Neural cell (in vitro differentiated cells): Measurements from ENCODE around the gene NCOA3. TPM values are rescaled to one million over a fixed set of nuclear protein-coding genes. Genes with fewer than 3 reads are reported as not detected.

Source experiments
- H2AFZ ChIP-seq: fragments of 200-600, 300-800 bp; sonication (generic), shearing (Covaris generic); 2 replicates; pipeline ENCODE4 v1.6.0; 2014; ENCODE audit warnings: low read depth, mild to moderate bottlenecking, antibody characterized with exemption, low read length, moderate library complexity
- H3F3A ChIP-seq: fragments of 200-600 bp; shearing (Covaris generic); 2 replicates; pipeline ENCODE4 v1.6.1; 2016; ENCODE audit warnings: mild to moderate bottlenecking, moderate library complexity, mixed read lengths, antibody characterized with exemption, low read length; ENCODE audit not compliant: insufficient read depth, poor library complexity, severe bottlenecking
- H3K27ac ChIP-seq: fragments of 200-600, 300-800 bp; sonication (generic), shearing (Covaris generic); 2 replicates; pipeline ENCODE4 v1.5.1; 2014; ENCODE audit warnings: mild to moderate bottlenecking, low read length, moderate library complexity
- H3K27me3 ChIP-seq: fragments of 300-800, 200-600 bp; sonication (generic), shearing (Covaris generic); 2 replicates; pipeline ENCODE4 v1.6.0; 2014; ENCODE audit warnings: mild to moderate bottlenecking, low read depth, low read length, moderate library complexity; ENCODE audit not compliant: insufficient read depth
- H3K36me3 ChIP-seq: fragments of 300-800, 200-600 bp; sonication (generic), shearing (Covaris generic); 2 replicates; pipeline ENCODE4 v1.5.1; 2014; ENCODE audit warnings: mild to moderate bottlenecking, antibody characterized with exemption, low read length, moderate library complexity; ENCODE audit not compliant: insufficient read depth
- H3K4me2 ChIP-seq: fragments of 300-800, 200-600 bp; sonication (generic), shearing (Covaris generic); 2 replicates; pipeline ENCODE4 v1.6.0; 2014; ENCODE audit warnings: mild to moderate bottlenecking, low read length
- H3K4me3 ChIP-seq: fragments of 300-800, 200-600 bp; sonication (generic), shearing (Covaris generic); 2 replicates; pipeline ENCODE4 v1.5.1; 2014; ENCODE audit warnings: mild to moderate bottlenecking, low read length, moderate library complexity
- H3K79me2 ChIP-seq: fragments of 200-600 bp; shearing (Covaris generic); replicated peaks from 2 replicates; pipeline ENCODE4 v1.6.0; 2014; ENCODE audit warnings: mild to moderate bottlenecking, low read length, moderate library complexity; ENCODE audit not compliant: insufficient read depth
- H3K9ac ChIP-seq: fragments of 300-800, 200-600 bp; sonication (generic), shearing (Covaris generic); 2 replicates; pipeline ENCODE4 v1.6.1; 2016; ENCODE audit warnings: mild to moderate bottlenecking, low read length, mixed read lengths
- H3K9me2 ChIP-seq: fragments of 200-600 bp; shearing (Covaris generic); 2 replicates; pipeline ENCODE4 v1.6.1; 2016; ENCODE audit warnings: mild to moderate bottlenecking, low read length, mixed read lengths; ENCODE audit not compliant: insufficient read depth
- H3K9me3 ChIP-seq: fragments of 200-600, 300-800 bp; sonication (generic), shearing (Covaris generic); 2 replicates; pipeline ENCODE4 v1.6.1; 2016; ENCODE audit warnings: mild to moderate bottlenecking, mixed run types, low read length, moderate library complexity, mixed read lengths
- H4K20me1 ChIP-seq: fragments of 200-600 bp; shearing (Covaris generic); 2 replicates; pipeline ENCODE4 v1.6.1; 2016; ENCODE audit warnings: mild to moderate bottlenecking, mixed run types; ENCODE audit not compliant: insufficient read depth
- CTCF ChIP-seq: fragments of 450-650 bp; IDR thresholded peaks from 2 replicates; pipeline ENCODE4 v1.5.1; 2014; ENCODE audit warnings: antibody characterized with exemption, mild to moderate bottlenecking, moderate library complexity; ENCODE audit not compliant: poor library complexity, severe bottlenecking
- EP300 ChIP-seq: fragments of 450-650 bp; conservative IDR thresholded peaks from 2 replicates; pipeline ENCODE4 v1.6.1; 2014; ENCODE audit warnings: antibody characterized with exemption, mild to moderate bottlenecking, moderate library complexity; ENCODE audit not compliant: poor library complexity, severe bottlenecking
- EZH2 ChIP-seq: fragments of 200-600, 300-800 bp; shearing (Covaris generic), sonication (generic); IDR thresholded peaks from 2 replicates; pipeline ENCODE4 v1.6.1; 2014; ENCODE audit warnings: antibody characterized with exemption, low read length, borderline replicate concordance, mild to moderate bottlenecking; ENCODE audit not compliant: insufficient read depth, poor library complexity, severe bottlenecking
- MXI1 ChIP-seq: fragments of 450-650 bp; conservative IDR thresholded peaks from 2 replicates; pipeline ENCODE4 v1.6.1; 2014; ENCODE audit warnings: antibody characterized with exemption, mild to moderate bottlenecking; ENCODE audit not compliant: poor library complexity, severe bottlenecking
- POLR2AphosphoS5 ChIP-seq: IDR thresholded peaks from 2 replicates; pipeline ENCODE4 v1.6.1; 2012
- RAD21 ChIP-seq: fragments of 450-650 bp; conservative IDR thresholded peaks from 2 replicates; pipeline ENCODE4 v1.6.1; 2014; ENCODE audit warnings: antibody characterized with exemption, mild to moderate bottlenecking, moderate library complexity
- SMC3 ChIP-seq: fragments of 450-650 bp; conservative IDR thresholded peaks from 2 replicates; pipeline ENCODE4 v1.6.1; 2014; ENCODE audit warnings: antibody characterized with exemption, mild to moderate bottlenecking, moderate library complexity; ENCODE audit not compliant: poor library complexity
- TAF1 ChIP-seq: IDR thresholded peaks from 2 replicates; pipeline ENCODE4 v1.6.1; 2012; ENCODE audit warnings: low read depth
- polyA plus RNA-seq: library from polyadenylated mRNA; depleted of rRNA; stranded (reverse); fragments of >200 nt; gene quantifications from 2 replicates; pipeline ENCODE4 v1.2.3, GENCODE V29; 2014
- TF ChIP-seq, protein P1 (sequence below): IDR thresholded peaks from 2 replicates; pipeline ENCODE4 v1.6.1; 2012; ENCODE audit warnings: borderline replicate concordance

NCOA3 gene
- polyA plus RNA-seq, 1 donor from 2014 or later, result 14.2 TPM

GRCh38 chr20:47476452-47476851, 25.2 kb upstream of the NCOA3 start:
- no peaks in the 10 kb centered on the region for H4K20me1 ChIP-seq
- H3K27ac ChIP-seq, result no peak overlapping the region
- H3K36me3 ChIP-seq, result no peaks in the 10 kb centered on the region
- H2AFZ ChIP-seq, result no peak overlapping the region
- H3F3A ChIP-seq, result no peaks in the 10 kb centered on the region
- no peak overlapping the region for H3K9ac ChIP-seq
- no peaks in the 10 kb centered on the region for H3K27me3 ChIP-seq
- H3K4me3 ChIP-seq, result no peak overlapping the region
- no peaks in the 10 kb centered on the region for H3K79me2 ChIP-seq
- no peak overlapping the region for H3K4me2 ChIP-seq
- no peaks in the 10 kb centered on the region for H3K9me3 ChIP-seq
- no peaks in the 10 kb centered on the region for H3K9me2 ChIP-seq
- TF ChIP-seq MXI1, result no peak
- no peak for TF ChIP-seq RAD21
- TF ChIP-seq CTCF, result no peak
- TF ChIP-seq TAF1, result no peak
- TF ChIP-seq SMC3, result no peak
- no peak for TF ChIP-seq EP300
- TF ChIP-seq EZH2, result no peak
- no peak for TF ChIP-seq POLR2AphosphoS5

GRCh38 chr20:47479093-47479492, 22.6 kb upstream of the NCOA3 start:
- Histone ChIP-seq H3K27ac (no peak overlapping the region), H4K20me1 (no peaks in the 10 kb centered on the region), H3K9me3 (no peaks in the 10 kb centered on the region), H3K4me3 (no peak overlapping the region), H3K36me3 (no peaks in the 10 kb centered on the region), H3K9ac (no peak overlapping the region), H3F3A (no peaks in the 10 kb centered on the region), H3K4me2 (no peak overlapping the region), H3K27me3 (no peaks in the 10 kb centered on the region), H2AFZ (no peak overlapping the region), H3K9me2 (no peaks in the 10 kb centered on the region), H3K79me2 (no peaks in the 10 kb centered on the region)
- TF ChIP-seq POLR2AphosphoS5 (no peak), CTCF (no peak), EP300 (no peak), EZH2 (no peak), RAD21 (no peak), MXI1 (no peak), SMC3 (no peak), TAF1 (no peak)
- TF ChIP-seq, protein P1, sequence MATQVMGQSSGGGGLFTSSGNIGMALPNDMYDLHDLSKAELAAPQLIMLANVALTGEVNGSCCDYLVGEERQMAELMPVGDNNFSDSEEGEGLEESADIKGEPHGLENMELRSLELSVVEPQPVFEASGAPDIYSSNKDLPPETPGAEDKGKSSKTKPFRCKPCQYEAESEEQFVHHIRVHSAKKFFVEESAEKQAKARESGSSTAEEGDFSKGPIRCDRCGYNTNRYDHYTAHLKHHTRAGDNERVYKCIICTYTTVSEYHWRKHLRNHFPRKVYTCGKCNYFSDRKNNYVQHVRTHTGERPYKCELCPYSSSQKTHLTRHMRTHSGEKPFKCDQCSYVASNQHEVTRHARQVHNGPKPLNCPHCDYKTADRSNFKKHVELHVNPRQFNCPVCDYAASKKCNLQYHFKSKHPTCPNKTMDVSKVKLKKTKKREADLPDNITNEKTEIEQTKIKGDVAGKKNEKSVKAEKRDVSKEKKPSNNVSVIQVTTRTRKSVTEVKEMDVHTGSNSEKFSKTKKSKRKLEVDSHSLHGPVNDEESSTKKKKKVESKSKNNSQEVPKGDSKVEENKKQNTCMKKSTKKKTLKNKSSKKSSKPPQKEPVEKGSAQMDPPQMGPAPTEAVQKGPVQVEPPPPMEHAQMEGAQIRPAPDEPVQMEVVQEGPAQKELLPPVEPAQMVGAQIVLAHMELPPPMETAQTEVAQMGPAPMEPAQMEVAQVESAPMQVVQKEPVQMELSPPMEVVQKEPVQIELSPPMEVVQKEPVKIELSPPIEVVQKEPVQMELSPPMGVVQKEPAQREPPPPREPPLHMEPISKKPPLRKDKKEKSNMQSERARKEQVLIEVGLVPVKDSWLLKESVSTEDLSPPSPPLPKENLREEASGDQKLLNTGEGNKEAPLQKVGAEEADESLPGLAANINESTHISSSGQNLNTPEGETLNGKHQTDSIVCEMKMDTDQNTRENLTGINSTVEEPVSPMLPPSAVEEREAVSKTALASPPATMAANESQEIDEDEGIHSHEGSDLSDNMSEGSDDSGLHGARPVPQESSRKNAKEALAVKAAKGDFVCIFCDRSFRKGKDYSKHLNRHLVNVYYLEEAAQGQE, result no peak
